ENCODE results near the gene PPM1N. TPM values are rescaled to one million over a fixed set of nuclear protein-coding genes. Genes with fewer than 3 reads are reported as not detected.

Gene PPM1N
- polyA plus RNA-seq, 2 of the 4 experiments (the other 2 are of a cell fraction): 9.2 to 10.5 TPM

GRCh38 chr19:45488708-45489107, 9.5 kb upstream of the PPM1N start:
- no peaks in the 10 kb centered on the region for H3K9me3 ChIP-seq
- POLR2A ChIA-PET: no interaction called here
- no peak for ATAC-seq

GRCh38 chr19:45489216-45489855, 8.9 kb upstream of the PPM1N start:
- POLR2A ChIA-PET: no interaction called here
- DNase-seq (ENCODE audit: low read depth in 1 of 2, low spot score in 1 of 2): no peak
- CTCF ChIA-PET: interaction anchor here (1.0 to 17.6 kb wide), 8 partner anchors 12 to 152 kb away, joined by 3 to 418 read pairs (median 4); partner anchors contain the start of genes EML2 and ERCC1
- ATAC-seq: no peak
- no peak for TF ChIP-seq EHMT2 (IDR thresholded peaks at IDR 0.05; ENCODE audit: low read depth)
- TF ChIP-seq ELK1 (IDR thresholded peaks at IDR 0.05; ENCODE audit: low read depth, low read length): no peak
- TF ChIP-seq MAZ (IDR thresholded peaks at IDR 0.05; ENCODE audit: borderline replicate concordance, low read depth, low read length): no peak
- no peak for TF ChIP-seq SMC3 (IDR thresholded peaks at IDR 0.05)
- TF ChIP-seq HOXB13 (CRISPR knock-in tag; IDR thresholded peaks at IDR 0.05; ENCODE audit: low read depth): no peak
- TF ChIP-seq RCOR1 (IDR thresholded peaks at IDR 0.05; ENCODE audit: low read depth, low read length): no peak
- TF ChIP-seq ZNF302 (CRISPR knock-in tag; IDR thresholded peaks at IDR 0.05): no peak
- no peak for TF ChIP-seq ZSCAN20 (CRISPR knock-in tag; IDR thresholded peaks at IDR 0.05)
- no peak for TF ChIP-seq KDM5A (IDR thresholded peaks at IDR 0.05)
- no peak for TF ChIP-seq CBX2 (IDR thresholded peaks at IDR 0.05; ENCODE audit: borderline replicate concordance, low read depth)
- TF ChIP-seq POLR2A (IDR thresholded peaks at IDR 0.05; ENCODE audit: low read length): no peak
- no peak for TF ChIP-seq JUNB (IDR thresholded peaks at IDR 0.05)
- TF ChIP-seq CEBPB (IDR thresholded peaks at IDR 0.05): no peak
- Histone ChIP-seq H3K4me2 (no peak overlapping the region), H3K4me3 (no peak overlapping the region), H3K9me3 (no peaks in the 10 kb centered on the region), H3K4me1 (peaks cover 15% of the 10 kb centered on the region), H3K27ac (no peak overlapping the region)
- no peak for FAIRE-seq
- 76% methylated on average over 20 of the region's 20 CpGs for WGBS (ENCODE audit: missing lambda C conversion rate)

More at GRCh38 chr19:45488708-45489107, 9.5 kb upstream of the PPM1N start:
- CTCF ChIA-PET: interaction anchor here (0.7 to 17.6 kb wide), 10 partner anchors 8 to 152 kb away, joined by 3 to 418 read pairs (median 4); partner anchors contain the start of genes EML2, ERCC1 and RTN2
- 78% methylated on average over 15 of the region's 15 CpGs for WGBS (ENCODE audit: missing lambda C conversion rate)
- Histone ChIP-seq H3K27ac (no peak overlapping the region), H3K4me3 (no peak overlapping the region), H3K4me1 (peaks cover 15% of the 10 kb centered on the region), H3K4me2 (no peak overlapping the region)
- no peak for DNase-seq (ENCODE audit: low read depth in 1 of 2, low spot score in 1 of 2)
- no peak for FAIRE-seq
- TF ChIP-seq RNF2 (IDR thresholded peaks at IDR 0.05; ENCODE audit: borderline replicate concordance, low read depth) (no peak), FOSL2 (IDR thresholded peaks at IDR 0.05) (no peak), FOSL2 (CRISPR knock-in tag; IDR thresholded peaks at IDR 0.05) (no peak), REST (IDR thresholded peaks at IDR 0.05) (no peak), FOXS1 (CRISPR knock-in tag; IDR thresholded peaks at IDR 0.05) (no peak), BCL3 (IDR thresholded peaks at IDR 0.05) (no peak), KDM1A (IDR thresholded peaks at IDR 0.05; ENCODE audit: low read depth) (no peak)
